Neuronal stem cell (in vitro differentiated cells): ENCODE measurements around the gene TBX19.

Experiments used
- DNase-seq: peaks from one replicate; pipeline ENCODE4 v3.0.0-alpha.2; 2013; ENCODE audit warnings: low spot score
- H2AFZ ChIP-seq: one replicate; pipeline ENCODE4 v1.6.1; 2013; ENCODE audit warnings: mild to moderate bottlenecking, low read length, inconsistent platforms
- H2AK5ac ChIP-seq: 2 replicates; pipeline ENCODE4 v1.6.1; 2013; ENCODE audit warnings: low read depth, mild to moderate bottlenecking, inconsistent platforms, low read length, moderate library complexity, mixed read lengths
- H2BK120ac ChIP-seq: 2 replicates; pipeline ENCODE4 v1.6.1; 2013; ENCODE audit warnings: low read depth, mild to moderate bottlenecking, inconsistent platforms, low read length, moderate library complexity, mixed read lengths
- H2BK12ac ChIP-seq: one replicate; pipeline ENCODE4 v1.6.1; 2013; ENCODE audit warnings: low read length, inconsistent platforms
- H2BK15ac ChIP-seq: 2 replicates; pipeline ENCODE4 v1.6.1; 2013; ENCODE audit warnings: mild to moderate bottlenecking, low read length, inconsistent platforms, mixed read lengths
- H2BK5ac ChIP-seq: one replicate; pipeline ENCODE4 v1.6.1; 2013; ENCODE audit warnings: inconsistent platforms, mild to moderate bottlenecking, low read length, moderate library complexity
- H3K14ac ChIP-seq: one replicate; pipeline ENCODE4 v1.6.1; 2013; ENCODE audit warnings: low read length, inconsistent platforms
- H3K18ac ChIP-seq: 2 replicates; pipeline ENCODE4 v1.6.1; 2013; ENCODE audit warnings: low read length, inconsistent platforms
- H3K23ac ChIP-seq: 2 replicates; pipeline ENCODE4 v1.6.1; 2013; ENCODE audit warnings: low read depth, mild to moderate bottlenecking, mixed read lengths, low read length, inconsistent platforms; ENCODE audit not compliant: poor library complexity
- H3K27ac ChIP-seq: replicated peaks from 3 replicates; pipeline ENCODE4 v1.5.1; 2013; ENCODE audit warnings: low read length, inconsistent platforms
- H3K27me3 ChIP-seq, 3 experiments: 2 replicates each; pipeline ENCODE4 v1.6.1; 2013; ENCODE audit warnings: low read length in 3 of 3, mild to moderate bottlenecking in 2 of 3, inconsistent platforms in 1 of 3, low read depth in 1 of 3, mixed read lengths in 1 of 3, moderate library complexity in 1 of 3; ENCODE audit not compliant: control insufficient read depth in 3 of 3, insufficient read depth in 3 of 3
- H3K36me3 ChIP-seq, 2 donors: replicated peaks in 1 of 2; 2 replicates each; pipeline ENCODE4 v1.6.1; 2013; ENCODE audit warnings: low read length in 2 of 2; ENCODE audit not compliant: control insufficient read depth in 2 of 2, insufficient read depth in 2 of 2
- H3K4ac ChIP-seq: 2 replicates; pipeline ENCODE4 v1.6.1; 2013; ENCODE audit warnings: inconsistent platforms, mild to moderate bottlenecking, low read length, moderate library complexity
- H3K4me1 ChIP-seq, 2 donors: 1 replicate in 1 of 2; 2 replicates in 1 of 2; pipeline ENCODE4 v1.6.1; 2013; ENCODE audit warnings: low read length in 2 of 2, low read depth in 1 of 2; ENCODE audit not compliant: control insufficient read depth in 2 of 2, insufficient read depth in 1 of 2
- H3K4me2 ChIP-seq: one replicate; pipeline ENCODE4 v1.6.1; 2013; ENCODE audit warnings: mild to moderate bottlenecking, low read length, inconsistent platforms; ENCODE audit not compliant: insufficient read depth, poor library complexity, severe bottlenecking
- H3K4me3 ChIP-seq, 2 donors: 2 replicates each; pipeline ENCODE4 v1.5.1; 2013; ENCODE audit warnings: low read length in 2 of 2, mild to moderate bottlenecking in 2 of 2, inconsistent platforms in 1 of 2, moderate library complexity in 1 of 2
- H3K79me1 ChIP-seq: one replicate; pipeline ENCODE4 v1.6.1; 2013; ENCODE audit warnings: low read depth, mild to moderate bottlenecking, inconsistent platforms, low read length, moderate library complexity
- H3K9ac ChIP-seq: one replicate; pipeline ENCODE4 v1.6.1; 2013; ENCODE audit warnings: mild to moderate bottlenecking, low read depth, low read length, inconsistent platforms; ENCODE audit not compliant: poor library complexity
- H3K9me3 ChIP-seq, 2 donors: replicated peaks in 1 of 2; 2 replicates each; pipeline versions ENCODE3 to v1.6.1; 2013; ENCODE audit warnings: low read length in 2 of 2, mild to moderate bottlenecking in 2 of 2, inconsistent platforms in 1 of 2, low read depth in 1 of 2, mixed read lengths in 1 of 2, moderate library complexity in 1 of 2; ENCODE audit not compliant: control insufficient read depth in 2 of 2, insufficient read depth in 1 of 2
- H4K8ac ChIP-seq: one replicate; pipeline ENCODE4 v1.6.1; 2013; ENCODE audit warnings: low read depth, mild to moderate bottlenecking, inconsistent platforms, low read length, moderate library complexity
- H4K91ac ChIP-seq: one replicate; pipeline ENCODE4 v1.6.1; 2013; ENCODE audit warnings: low read length, low read depth, mild to moderate bottlenecking, inconsistent platforms; ENCODE audit not compliant: poor library complexity
- WGBS, 2 donors: extraction: QIAGEN DNeasy Blood & Tissue Kit; methylation state at CpG; one replicate each; pipeline ENCODE4 v1.1.7; 2013; ENCODE audit warnings: missing lambda C conversion rate in 2 of 2, mixed read lengths in 1 of 2; ENCODE audit not compliant: insufficient read length in 2 of 2, insufficient replicate concordance in 1 of 2; ENCODE audit errors: extremely low coverage in 2 of 2; 5-methylcytosine and 5-hydroxymethylcytosine counted together

TBX19 gene

DNA sequence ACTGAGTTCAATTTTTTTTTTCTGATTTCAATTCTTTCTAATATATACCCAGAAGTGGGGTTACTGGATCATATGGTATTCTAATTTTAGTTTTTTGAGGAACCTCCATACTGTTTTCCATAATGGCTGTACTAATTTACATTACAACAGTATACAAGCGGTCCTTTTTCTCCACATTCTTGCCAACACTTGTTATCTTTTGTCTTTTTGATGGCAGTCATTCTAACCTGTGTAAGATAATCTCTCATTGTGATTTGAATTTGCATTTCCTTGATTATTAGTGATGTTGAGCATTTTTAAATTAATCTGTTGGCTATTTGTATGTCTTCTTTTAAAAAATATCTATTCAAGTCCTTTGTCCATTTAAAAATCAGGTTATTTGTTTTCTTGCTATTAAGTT lies 21.1 kb upstream of the TBX19 start:
- Histone ChIP-seq H2BK12ac (no peak overlapping the region), H3K79me1 (no peaks in the 10 kb centered on the region), H2BK15ac (no peak overlapping the region), H3K4me3 (no peak overlapping the region), H3K18ac (no peak overlapping the region), H4K91ac (no peak overlapping the region), H3K9ac (no peak overlapping the region), H3K4me2 (no peak overlapping the region), H3K9me3 (peaks cover 6 to 20% of the 10 kb centered on the region in 2 donors), H2BK120ac (no peak overlapping the region), H2AFZ (no peak overlapping the region), H3K23ac (no peak overlapping the region), H2AK5ac (no peak overlapping the region), H3K14ac (no peak overlapping the region), H3K4ac (no peak overlapping the region), H3K27me3 (no peaks in the 10 kb centered on the region), H2BK5ac (no peak overlapping the region), H4K8ac (no peak overlapping the region), H3K4me1 (no peaks in the 10 kb centered on the region), H3K36me3 (peaks cover 0 to 2% of the 10 kb centered on the region in 2 donors), H3K27ac (no peak overlapping the region)
- WGBS, 2 donors = no CpG with 5 or more reads among the region's 1 CpG
- DNase-seq = no peak

DNA sequence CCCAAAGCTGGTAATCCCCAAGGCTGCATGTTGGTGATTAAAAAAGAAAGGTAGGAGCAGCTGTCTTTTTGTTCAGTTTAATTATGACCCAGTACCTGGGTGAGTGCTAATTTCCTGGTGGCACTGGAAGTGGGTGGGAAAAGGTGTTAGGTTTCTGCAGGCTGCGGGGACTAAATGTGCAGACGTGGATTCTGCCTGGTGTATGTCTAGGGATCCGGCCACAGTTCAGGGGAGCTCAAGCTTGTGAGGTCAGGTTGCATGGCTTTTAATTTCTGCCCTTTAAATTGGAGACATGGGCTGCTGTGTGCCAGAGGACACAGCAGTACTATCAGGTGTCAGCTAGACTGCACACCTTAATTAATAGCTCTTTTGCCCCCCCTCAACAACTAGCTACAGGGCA lies 20.3 kb upstream of the TBX19 start:
- Histone ChIP-seq H3K4me3 (no peak overlapping the region), H3K23ac (no peak overlapping the region), H2BK12ac (no peak overlapping the region), H2AK5ac (no peak overlapping the region), H3K18ac (no peak overlapping the region), H3K4me2 (no peak overlapping the region), H3K9me3 (peaks cover 8 to 22% of the 10 kb centered on the region in 2 donors), H2AFZ (no peak overlapping the region), H4K8ac (no peak overlapping the region), H3K27me3 (no peaks in the 10 kb centered on the region), H2BK15ac (no peak overlapping the region), H3K4ac (no peak overlapping the region), H2BK120ac (no peak overlapping the region), H4K91ac (no peak overlapping the region), H3K79me1 (no peaks in the 10 kb centered on the region), H3K4me1 (no peaks in the 10 kb centered on the region), H3K36me3 (peaks cover 0 to 2% of the 10 kb centered on the region in 2 donors), H2BK5ac (no peak overlapping the region), H3K27ac (no peak overlapping the region), H3K9ac (no peak overlapping the region), H3K14ac (no peak overlapping the region)
- WGBS, 2 donors = no CpG with 5 or more reads among the region's 3 CpGs
- DNase-seq = no peak

DNA sequence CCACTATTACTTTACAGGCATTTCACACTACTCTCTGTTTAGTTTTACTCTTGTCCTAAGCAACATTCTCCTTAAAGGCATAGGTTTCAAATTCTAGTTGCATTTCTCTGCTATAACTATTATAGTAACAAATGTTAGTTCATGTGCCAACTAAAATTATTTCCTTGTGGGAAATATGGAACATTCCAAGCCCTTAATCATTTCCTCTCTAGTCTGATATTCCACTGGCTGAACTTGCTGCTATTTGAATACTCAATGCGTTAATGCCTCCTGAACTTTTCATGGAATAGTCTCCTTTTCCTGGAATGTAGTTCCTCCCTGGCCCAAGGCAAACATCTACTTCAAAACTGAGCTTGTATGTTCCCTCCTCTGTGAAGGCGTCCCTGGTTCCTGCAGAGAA lies 19.3 kb upstream of the TBX19 start:
- Histone ChIP-seq H2BK5ac (no peak overlapping the region), H3K79me1 (no peaks in the 10 kb centered on the region), H3K27ac (no peak overlapping the region), H3K4me2 (no peak overlapping the region), H3K9ac (no peak overlapping the region), H2BK15ac (no peak overlapping the region), H3K4me3 (no peak overlapping the region), H3K4me1 (no peaks in the 10 kb centered on the region), H3K18ac (no peak overlapping the region), H2BK12ac (no peak overlapping the region), H3K9me3 (peaks cover 6 to 15% of the 10 kb centered on the region in 2 donors), H2AK5ac (no peak overlapping the region), H3K23ac (no peak overlapping the region), H4K91ac (no peak overlapping the region), H2BK120ac (no peak overlapping the region), H3K14ac (no peak overlapping the region), H3K4ac (no peak overlapping the region), H3K27me3 (no peaks in the 10 kb centered on the region), H4K8ac (no peak overlapping the region), H3K36me3 (peaks cover 0 to 2% of the 10 kb centered on the region in 2 donors), H2AFZ (no peak overlapping the region)
- no CpG with 5 or more reads among the region's 2 CpGs for WGBS, 2 donors
- no peak for DNase-seq

DNA sequence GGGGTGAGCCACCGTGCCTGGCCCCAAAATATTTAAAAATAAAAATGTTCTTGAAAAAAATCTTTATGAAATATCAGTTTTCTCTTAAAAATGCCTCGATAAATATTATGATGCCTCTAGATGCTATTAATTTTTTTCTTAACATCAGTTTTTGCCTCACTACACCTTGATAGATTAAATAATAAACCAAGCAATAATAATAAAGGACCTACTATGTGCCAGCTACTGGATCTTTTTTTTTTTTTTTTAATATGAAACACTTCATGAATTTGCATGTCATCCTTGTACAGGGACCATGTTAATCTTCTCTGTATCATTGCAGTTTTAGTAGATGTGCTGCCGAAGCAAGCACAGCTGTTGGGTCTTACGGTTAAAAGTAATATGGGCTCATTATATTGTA lies 17.5 kb upstream of the TBX19 start:
- Histone ChIP-seq H3K18ac (no peak overlapping the region), H2BK120ac (no peak overlapping the region), H3K4ac (no peak overlapping the region), H2BK15ac (no peak overlapping the region), H3K27ac (no peak overlapping the region), H3K79me1 (no peaks in the 10 kb centered on the region), H3K9me3 (peaks cover 7% of the 10 kb centered on the region in 2 donors), H4K91ac (no peak overlapping the region), H3K4me2 (no peak overlapping the region), H3K4me3 (no peak overlapping the region), H2AFZ (no peak overlapping the region), H2BK12ac (no peak overlapping the region), H2BK5ac (no peak overlapping the region), H3K4me1 (no peaks in the 10 kb centered on the region), H2AK5ac (no peak overlapping the region), H3K36me3 (peaks cover 0 to 2% of the 10 kb centered on the region in 2 donors), H3K9ac (no peak overlapping the region), H3K27me3 (no peaks in the 10 kb centered on the region), H3K14ac (no peak overlapping the region), H3K23ac (no peak overlapping the region), H4K8ac (no peak overlapping the region)
- WGBS, 2 donors = no CpG with 5 or more reads among the region's 4 CpGs
- no peak for DNase-seq
